ENCODE measurements around the gene SLC25A4.

SLC25A4 gene

GRCh38 chr4:185122681-185123345 lies 20.3 kb upstream of the SLC25A4 start:
- no peak for TF ChIP-seq CTCF (IDR thresholded peaks at IDR 0.05; ENCODE audit: low read depth, low read length)

GRCh38 chr4:185124006-185124405 lies 19.1 kb upstream of the SLC25A4 start:
- no peak for DNase-seq (ENCODE audit: extremely low read depth, low read depth)
- TF ChIP-seq CTCF (IDR thresholded peaks at IDR 0.05; ENCODE audit: low read depth, low read length), result no peak

More at GRCh38 chr4:185122681-185123345, 20.3 kb upstream of the SLC25A4 start:
- no peak for DNase-seq (ENCODE audit: extremely low read depth, low read depth)

- TF ChIP-seq CTCF (IDR thresholded peaks at IDR 0.05; ENCODE audit: low read depth, low read length), result no peak
- no peak for DNase-seq (ENCODE audit: extremely low read depth, low read depth)
These were observed 15.8 kb upstream of the SLC25A4 start for GRCh38 chr4:185127021-185127925.

- no peak; the same call in 1 of the 2 replicates for TF ChIP-seq CTCF (IDR thresholded peaks at IDR 0.05; ENCODE audit: low read depth, low read length)
- DNase-seq (ENCODE audit: extremely low read depth, low read depth), result no peak
These were observed 14.6 kb upstream of the SLC25A4 start for GRCh38 chr4:185128272-185129119.

GRCh38 chr4:185134307-185134869 lies 8.7 kb upstream of the SLC25A4 start:
- peak; percentile 27 for DNase-seq (ENCODE audit: extremely low read depth, low read depth)
- peak; percentile 64 for TF ChIP-seq CTCF (IDR thresholded peaks at IDR 0.05; ENCODE audit: low read depth, low read length)

- TF ChIP-seq CTCF (IDR thresholded peaks at IDR 0.05; ENCODE audit: low read depth, low read length), result no peak
- no peak for DNase-seq (ENCODE audit: extremely low read depth, low read depth)
These were observed 5.7 kb upstream of the SLC25A4 start for GRCh38 chr4:185137233-185137925.

Measured in AG09319 (cell line).